IgD-negative memory B cell (primary cell): ENCODE results near the gene LSM2. TPM values are rescaled to one million over a fixed set of nuclear protein-coding genes. Genes with fewer than 3 reads are reported as not detected.
A peak's percentile ranks its signal among the peaks of the same experiment; 100 is the strongest.

Experiments
- H3K27ac Mint-ChIP-seq, 3 donors: one replicate each; pipeline ENCODE4 v1.8.0; 2020 to 2022; ENCODE audit warnings: mild to moderate bottlenecking in 3 of 3, mixed read lengths in 3 of 3, moderate library complexity in 1 of 3
- H3K27me3 Mint-ChIP-seq: one replicate; pipeline ENCODE4 v1.8.0; 2021; ENCODE audit warnings: mixed read lengths
- H3K36me3 Mint-ChIP-seq: one replicate; pipeline ENCODE4 v1.8.0; 2020; ENCODE audit warnings: mild to moderate bottlenecking, mixed read lengths
- H3K4me1 Mint-ChIP-seq, 3 donors: one replicate each; pipeline ENCODE4 v1.8.0; 2020 to 2022; ENCODE audit warnings: mixed read lengths in 3 of 3, mild to moderate bottlenecking in 1 of 3
- H3K4me3 Mint-ChIP-seq, 4 donors: one replicate each; pipeline ENCODE4 v1.8.0; 2020 to 2022; ENCODE audit warnings: mild to moderate bottlenecking in 4 of 4, mixed read lengths in 4 of 4, moderate library complexity in 3 of 4
- H3K9me3 Mint-ChIP-seq, 3 donors: one replicate each; pipeline ENCODE4 v1.8.0; 2020 to 2021; ENCODE audit warnings: mixed read lengths in 3 of 3, mild to moderate bottlenecking in 1 of 3
- polyA plus RNA-seq: library from polyadenylated mRNA; unstranded; fragments of 300-500 nt; fragmentation: Illumina TruSeq; gene quantifications from one replicate; pipeline ENCODE4 v1.2.3, GENCODE V29; 2021

Gene LSM2
- polyA plus RNA-seq, 1 donor from 2014 or later = 100 TPM

GRCh38 chr6:31765910-31766794 is 40.6 kb downstream of the LSM2 start:
- Mint-ChIP-seq H3K4me1 (peaks cover 0 to 5% (median 4%) of the 10 kb centered on the region in 3 donors), H3K36me3 (no peaks in the 10 kb centered on the region), H3K27ac (no peak overlapping the region), H3K27me3 (no peaks in the 10 kb centered on the region), H3K4me3 (peak overlapping the region in 1 of 4 donors; percentile 49), H3K9me3 (no peaks in the 10 kb centered on the region)

GRCh38 chr6:31765559-31765909 is 41.2 kb downstream of the LSM2 start:
- H3K27ac Mint-ChIP-seq = no peak overlapping the region
- H3K9me3 Mint-ChIP-seq = no peaks in the 10 kb centered on the region
- peaks cover 0 to 5% (median 4%) of the 10 kb centered on the region in 3 donors for H3K4me1 Mint-ChIP-seq
- no peaks in the 10 kb centered on the region for H3K27me3 Mint-ChIP-seq
- no peak overlapping the region for H3K4me3 Mint-ChIP-seq
- H3K36me3 Mint-ChIP-seq = no peaks in the 10 kb centered on the region

- H3K27ac Mint-ChIP-seq = no peak overlapping the region
- H3K36me3 Mint-ChIP-seq = peaks cover 7% of the 10 kb centered on the region
- no peaks in the 10 kb centered on the region for H3K9me3 Mint-ChIP-seq
- no peaks in the 10 kb centered on the region for H3K27me3 Mint-ChIP-seq
- H3K4me3 Mint-ChIP-seq = no peak overlapping the region
- H3K4me1 Mint-ChIP-seq = no peaks in the 10 kb centered on the region
These were observed 42.6 kb downstream of the LSM2 start for GRCh38 chr6:31764198-31764597.

- Mint-ChIP-seq H3K27me3 (no peaks in the 10 kb centered on the region), H3K36me3 (peaks cover 7% of the 10 kb centered on the region), H3K4me1 (no peaks in the 10 kb centered on the region), H3K4me3 (no peak overlapping the region), H3K9me3 (no peaks in the 10 kb centered on the region), H3K27ac (no peak overlapping the region)
These were observed 43.2 kb downstream of the LSM2 start for GRCh38 chr6:31763619-31763940.

GRCh38 chr6:31762878-31763618 is 43.7 kb downstream of the LSM2 start:
- Mint-ChIP-seq H3K4me3 (no peak overlapping the region), H3K27me3 (no peaks in the 10 kb centered on the region), H3K27ac (no peak overlapping the region), H3K36me3 (peaks cover 9% of the 10 kb centered on the region), H3K4me1 (no peaks in the 10 kb centered on the region), H3K9me3 (no peaks in the 10 kb centered on the region)

- no peaks in the 10 kb centered on the region for H3K27me3 Mint-ChIP-seq
- H3K27ac Mint-ChIP-seq = peak within 1 kb of the TSS in 2 of 3 donors; percentile 35 to 46
- H3K4me3 Mint-ChIP-seq = no peak within 1 kb of the TSS
- H3K4me1 Mint-ChIP-seq = peaks cover 0 to 1% (median 0%) of the 10 kb centered on the region in 3 donors
- H3K9me3 Mint-ChIP-seq = no peaks in the 10 kb centered on the region
- peaks cover 13% of the 10 kb centered on the region for H3K36me3 Mint-ChIP-seq
These were observed 44.4 kb downstream of the LSM2 start, which contains the start of gene SAPCD1 for GRCh38 chr6:31762356-31762755. SAPCD1 (plus strand) TSS chr6:31762656; CDS start chr6:31763055, 399 bp downstream.

GRCh38 chr6:31761343-31761742 is 45.4 kb downstream of the LSM2 start:
- no peak overlapping the region for H3K27ac Mint-ChIP-seq

GRCh38 chr6:31760790-31761189 is 46.0 kb downstream of the LSM2 start:
- Mint-ChIP-seq H3K4me1 (peaks cover 0 to 1% (median 0%) of the 10 kb centered on the region in 3 donors), H3K9me3 (no peaks in the 10 kb centered on the region), H3K4me3 (no peak overlapping the region), H3K27ac (no peak overlapping the region), H3K27me3 (no peaks in the 10 kb centered on the region), H3K36me3 (peaks cover 13% of the 10 kb centered on the region)

More at GRCh38 chr6:31761343-31761742, 45.4 kb downstream of the LSM2 start:
- Mint-ChIP-seq H3K4me1 (peaks cover 0 to 1% (median 0%) of the 10 kb centered on the region in 3 donors), H3K27me3 (no peaks in the 10 kb centered on the region), H3K36me3 (peaks cover 13% of the 10 kb centered on the region), H3K9me3 (no peaks in the 10 kb centered on the region), H3K4me3 (no peak overlapping the region)

- Mint-ChIP-seq H3K4me3 (no peak overlapping the region), H3K27ac (no peak overlapping the region), H3K9me3 (no peaks in the 10 kb centered on the region), H3K36me3 (peaks cover 15% of the 10 kb centered on the region), H3K27me3 (no peaks in the 10 kb centered on the region), H3K4me1 (peaks cover 0 to 1% (median 0%) of the 10 kb centered on the region in 3 donors)
These were observed 48.5 kb downstream of the LSM2 start for GRCh38 chr6:31758281-31758680.

GRCh38 chr6:31752739-31753319 is 53.9 kb downstream of the LSM2 start:
- Mint-ChIP-seq H3K9me3 (no peaks in the 10 kb centered on the region), H3K27ac (no peak overlapping the region), H3K4me3 (no peak overlapping the region), H3K27me3 (no peaks in the 10 kb centered on the region), H3K4me1 (peaks cover 0 to under 1% (median 0%) of the 10 kb centered on the region in 3 donors), H3K36me3 (peaks cover 4% of the 10 kb centered on the region)

GRCh38 chr6:31750411-31751022 is 56.2 kb downstream of the LSM2 start:
- Mint-ChIP-seq H3K4me1 (no peaks in the 10 kb centered on the region), H3K27me3 (no peaks in the 10 kb centered on the region), H3K27ac (no peak overlapping the region), H3K9me3 (no peaks in the 10 kb centered on the region), H3K4me3 (no peak overlapping the region), H3K36me3 (peaks cover 2% of the 10 kb centered on the region)

GRCh38 chr6:31749301-31750036 is 57.3 kb downstream of the LSM2 start:
- H3K4me3 Mint-ChIP-seq = no peak overlapping the region
- H3K27ac Mint-ChIP-seq = no peak overlapping the region

More at GRCh38 chr6:31749301-31750036, 57.3 kb downstream of the LSM2 start:
- no peaks in the 10 kb centered on the region for H3K4me1 Mint-ChIP-seq
- peaks cover 2% of the 10 kb centered on the region for H3K36me3 Mint-ChIP-seq
- H3K9me3 Mint-ChIP-seq = no peaks in the 10 kb centered on the region
- no peaks in the 10 kb centered on the region for H3K27me3 Mint-ChIP-seq
